Stimulated activated naive CD4-positive, alpha-beta T cell (primary cell): ENCODE data around the gene AGPS.

ENCODE experiments used
- DNase-seq, 6 experiments: peaks; one replicate each; lab custom pipeline; 2025; lab: John Stamatoyannopoulos, UW

AGPS gene

GRCh38 chr2:177552422-177553175, 160.0 kb downstream of the AGPS start:
- peak; percentile 89 to 97 (median 94) for DNase-seq

GRCh38 chr2:177553176-177553884, 160.8 kb downstream of the AGPS start:
- DNase-seq, result no peak

GRCh38 chr2:177554365-177554764, 161.8 kb downstream of the AGPS start:
- DNase-seq, result no peak

- no peak for DNase-seq
These were observed 163.6 kb downstream of the AGPS start for GRCh38 chr2:177556153-177556552.

GRCh38 chr2:177557794-177558193, 165.2 kb downstream of the AGPS start:
- DNase-seq, result no peak

GRCh38 chr2:177559638-177560037, 167.1 kb downstream of the AGPS start:
- no peak for DNase-seq

- DNase-seq, result no peak
These were observed 175.8 kb downstream of the AGPS start for GRCh38 chr2:177568390-177568789.

GRCh38 chr2:177568893-177569292, 176.3 kb downstream of the AGPS start:
- DNase-seq, result no peak

- no peak for DNase-seq
These were observed 179.7 kb downstream of the AGPS start for GRCh38 chr2:177572236-177572671.

GRCh38 chr2:177573120-177573519, 180.5 kb downstream of the AGPS start:
- no peak for DNase-seq

GRCh38 chr2:177574356-177574755, 181.8 kb downstream of the AGPS start:
- no peak for DNase-seq

- DNase-seq, result no peak
These were observed 182.8 kb downstream of the AGPS start for GRCh38 chr2:177575358-177575757.

- no peak for DNase-seq
These were observed 184.5 kb downstream of the AGPS start for GRCh38 chr2:177577075-177577474.

GRCh38 chr2:177578454-177578853, 185.9 kb downstream of the AGPS start:
- DNase-seq, result no peak

- no peak for DNase-seq
These were observed 187.0 kb downstream of the AGPS start for GRCh38 chr2:177579486-177580036.

GRCh38 chr2:177582000-177582399, 189.4 kb downstream of the AGPS start:
- no peak for DNase-seq

GRCh38 chr2:177584030-177584692, 191.6 kb downstream of the AGPS start:
- DNase-seq, result no peak

GRCh38 chr2:177585234-177585863, 192.8 kb downstream of the AGPS start:
- no peak for DNase-seq

- no peak for DNase-seq
These were observed 193.6 kb downstream of the AGPS start for GRCh38 chr2:177586154-177586553.

- DNase-seq, result no peak
These were observed 194.8 kb downstream of the AGPS start for GRCh38 chr2:177587371-177587770.

- no peak for DNase-seq
These were observed 196.1 kb downstream of the AGPS start for GRCh38 chr2:177588671-177589070.

GRCh38 chr2:177589186-177589585, 196.6 kb downstream of the AGPS start:
- DNase-seq, result no peak
